ENCODE measurements around the gene FLNB. TPM values are rescaled to one million over a fixed set of nuclear protein-coding genes. Genes with fewer than 3 reads are reported as not detected.

FLNB gene
- total RNA-seq, 1 experiment from 2014 or later, result 147 TPM

- no peak overlapping the region for H3K27ac Mint-ChIP-seq (ENCODE audit: unreplicated experiment)
- intact Hi-C loops (cut with micrococcal nuclease; ENCODE audit: unreplicated experiment), result no loop called here
- CTCF ChIA-PET, result no interaction called here
- DNase-seq, result no peak
- H3K27me3 Mint-ChIP-seq (ENCODE audit: unreplicated experiment), result no peaks in the 10 kb centered on the region
- no TSS peak for BruUV-seq (replicated peaks)
- no peaks in the 10 kb centered on the region for H3K4me1 Mint-ChIP-seq (ENCODE audit: low read depth, unreplicated experiment)
- TF ChIP-seq, protein P1, sequence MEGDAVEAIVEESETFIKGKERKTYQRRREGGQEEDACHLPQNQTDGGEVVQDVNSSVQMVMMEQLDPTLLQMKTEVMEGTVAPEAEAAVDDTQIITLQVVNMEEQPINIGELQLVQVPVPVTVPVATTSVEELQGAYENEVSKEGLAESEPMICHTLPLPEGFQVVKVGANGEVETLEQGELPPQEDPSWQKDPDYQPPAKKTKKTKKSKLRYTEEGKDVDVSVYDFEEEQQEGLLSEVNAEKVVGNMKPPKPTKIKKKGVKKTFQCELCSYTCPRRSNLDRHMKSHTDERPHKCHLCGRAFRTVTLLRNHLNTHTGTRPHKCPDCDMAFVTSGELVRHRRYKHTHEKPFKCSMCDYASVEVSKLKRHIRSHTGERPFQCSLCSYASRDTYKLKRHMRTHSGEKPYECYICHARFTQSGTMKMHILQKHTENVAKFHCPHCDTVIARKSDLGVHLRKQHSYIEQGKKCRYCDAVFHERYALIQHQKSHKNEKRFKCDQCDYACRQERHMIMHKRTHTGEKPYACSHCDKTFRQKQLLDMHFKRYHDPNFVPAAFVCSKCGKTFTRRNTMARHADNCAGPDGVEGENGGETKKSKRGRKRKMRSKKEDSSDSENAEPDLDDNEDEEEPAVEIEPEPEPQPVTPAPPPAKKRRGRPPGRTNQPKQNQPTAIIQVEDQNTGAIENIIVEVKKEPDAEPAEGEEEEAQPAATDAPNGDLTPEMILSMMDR (IDR thresholded peaks at IDR 0.05; ENCODE audit: unreplicated experiment), result no peak
- H3K4me3 Mint-ChIP-seq (ENCODE audit: low read depth, unreplicated experiment), result no peak overlapping the region
- H3K36me3 Mint-ChIP-seq (ENCODE audit: insufficient read depth, unreplicated experiment), result peaks cover 50% of the 10 kb centered on the region
- no peaks in the 10 kb centered on the region for H3K9me3 Mint-ChIP-seq (ENCODE audit: low read depth, unreplicated experiment)
Measured at GRCh38 chr3:58150130-58150809, 142.0 kb downstream of the FLNB start.

DNA sequence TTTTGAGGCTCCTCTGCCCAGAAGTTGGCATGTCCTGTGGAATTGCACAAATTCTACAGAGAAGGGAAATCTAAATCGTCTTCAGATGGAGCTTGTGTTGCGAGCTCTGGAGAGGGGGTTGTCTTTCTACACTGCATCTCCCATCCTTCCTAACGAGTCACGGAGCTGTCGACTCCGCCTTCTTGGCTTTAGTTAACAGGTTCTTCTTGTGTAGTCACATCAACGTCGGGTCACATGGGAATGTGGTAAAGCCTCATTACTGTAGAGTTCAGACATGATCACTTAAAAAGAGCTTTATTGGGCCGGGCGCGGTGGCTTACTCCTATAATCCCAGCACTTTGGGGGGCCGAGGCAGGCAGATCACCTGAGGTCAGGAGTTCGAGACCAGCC lies 142.6 kb downstream of the FLNB start:
- no peak overlapping the region for H3K4me3 Mint-ChIP-seq (ENCODE audit: low read depth, unreplicated experiment)
- no peak for DNase-seq

GRCh38 chr3:58151637-58152036 lies 143.4 kb downstream of the FLNB start:
- TF ChIP-seq, protein P1 (IDR thresholded peaks at IDR 0.05; ENCODE audit: unreplicated experiment), result no peak
- DNase-seq, result no peak
- no TSS peak for BruUV-seq (replicated peaks)
- intact Hi-C loops (cut with micrococcal nuclease; ENCODE audit: unreplicated experiment), result no loop called here
- Mint-ChIP-seq H3K4me3 (ENCODE audit: low read depth, unreplicated experiment) (no peak overlapping the region), H3K27me3 (ENCODE audit: unreplicated experiment) (no peaks in the 10 kb centered on the region), H3K27ac (ENCODE audit: unreplicated experiment) (no peak overlapping the region), H3K9me3 (ENCODE audit: low read depth, unreplicated experiment) (no peaks in the 10 kb centered on the region), H3K4me1 (ENCODE audit: low read depth, unreplicated experiment) (no peaks in the 10 kb centered on the region), H3K36me3 (ENCODE audit: insufficient read depth, unreplicated experiment) (peaks cover 57% of the 10 kb centered on the region)
- CTCF ChIA-PET, result interaction anchor here (0.6 kb wide), 1 partner anchor 173 kb away, joined by 3 read pairs; no protein-coding TSS in a partner anchor

More for the DNA sequence above, 142.6 kb downstream of the FLNB start:
- BruUV-seq (replicated peaks), result no TSS peak
- intact Hi-C loops (cut with micrococcal nuclease; ENCODE audit: unreplicated experiment), result no loop called here
- Mint-ChIP-seq H3K9me3 (ENCODE audit: low read depth, unreplicated experiment) (no peaks in the 10 kb centered on the region), H3K27ac (ENCODE audit: unreplicated experiment) (no peak overlapping the region), H3K27me3 (ENCODE audit: unreplicated experiment) (no peaks in the 10 kb centered on the region), H3K4me1 (ENCODE audit: low read depth, unreplicated experiment) (no peaks in the 10 kb centered on the region), H3K36me3 (ENCODE audit: insufficient read depth, unreplicated experiment) (peaks cover 53% of the 10 kb centered on the region)
- TF ChIP-seq, protein P1 (IDR thresholded peaks at IDR 0.05; ENCODE audit: unreplicated experiment), result no peak
- CTCF ChIA-PET, result no interaction called here

GRCh38 chr3:58152225-58153015 lies 144.2 kb downstream of the FLNB start:
- Mint-ChIP-seq H3K36me3 (ENCODE audit: insufficient read depth, unreplicated experiment) (peaks cover 52% of the 10 kb centered on the region), H3K27ac (ENCODE audit: unreplicated experiment) (no peak overlapping the region), H3K4me3 (ENCODE audit: low read depth, unreplicated experiment) (no peak overlapping the region), H3K27me3 (ENCODE audit: unreplicated experiment) (no peaks in the 10 kb centered on the region), H3K9me3 (ENCODE audit: low read depth, unreplicated experiment) (no peaks in the 10 kb centered on the region), H3K4me1 (ENCODE audit: low read depth, unreplicated experiment) (no peaks in the 10 kb centered on the region)
- CTCF ChIA-PET, result no interaction called here
- TF ChIP-seq, protein P1 (IDR thresholded peaks at IDR 0.05; ENCODE audit: unreplicated experiment), result no peak
- intact Hi-C loops (cut with micrococcal nuclease; ENCODE audit: unreplicated experiment), result no loop called here
- DNase-seq, result no peak
- BruUV-seq (replicated peaks), result no TSS peak

All from Calu3 (cell line).